Retinal pigment epithelial cell (primary cell): Measurements from ENCODE around the gene USP48.

Experiments
- DNase-seq: peaks from one replicate; pipeline ENCODE4 v3.0.0-alpha.2; 2010; ENCODE audit warnings: low read depth
- H3K4me3 ChIP-seq: 2 replicates; pipeline ENCODE4 v1.5.1; 2011; ENCODE audit warnings: mild to moderate bottlenecking, low read length, control low read depth, moderate library complexity
- CTCF ChIP-seq: conservative IDR thresholded peaks from 2 replicates; pipeline ENCODE4 v1.5.1; 2011; ENCODE audit warnings: low read depth, low read length, control low read depth, inconsistent platforms

USP48 gene

GRCh38 chr1:21707086-21707840, 75.7 kb downstream of the USP48 start:
- DNase-seq: no peak
- no peak for TF ChIP-seq CTCF

GRCh38 chr1:21706151-21706835, 76.7 kb downstream of the USP48 start:
- H3K4me3 ChIP-seq: no peak overlapping the region
- no peak for DNase-seq
- no peak for TF ChIP-seq CTCF

More at GRCh38 chr1:21707086-21707840, 75.7 kb downstream of the USP48 start:
- no peak overlapping the region for H3K4me3 ChIP-seq

- TF ChIP-seq CTCF: no peak
- no peak for DNase-seq
- H3K4me3 ChIP-seq: no peak overlapping the region
These were observed 77.5 kb downstream of the USP48 start for GRCh38 chr1:21705303-21705980.

GRCh38 chr1:21704145-21704544, 78.8 kb downstream of the USP48 start:
- H3K4me3 ChIP-seq: no peak overlapping the region
- no peak for TF ChIP-seq CTCF
- no peak for DNase-seq

- DNase-seq: no peak
- peak; percentile 60 for TF ChIP-seq CTCF
These were observed 79.5 kb downstream of the USP48 start for GRCh38 chr1:21703318-21703963.

GRCh38 chr1:21702780-21703179, 80.2 kb downstream of the USP48 start:
- H3K4me3 ChIP-seq: no peak overlapping the region
- DNase-seq: no peak
- TF ChIP-seq CTCF: no peak

More at GRCh38 chr1:21703318-21703963, 79.5 kb downstream of the USP48 start:
- no peak overlapping the region for H3K4me3 ChIP-seq
